Stimulated activated CD8-positive, alpha-beta memory T cell treated with anti-CD3 and anti-CD28 coated beads, Interleukin-12 subunit alpha, Interleukin-12 subunit beta, amount 100 ng/mL, for 1 hour (primary cell): ENCODE results near the gene HOXB8.
A peak's percentile ranks its signal among the peaks of the same experiment; 100 is the strongest.

Experiments
- DNase-seq: peaks from one replicate; pipeline ENCODE4 v3.0.0-alpha.2; 2020; ENCODE audit warnings: low read depth

The HOXB8 gene

GRCh38 chr17:48610282-48611211, 4.5 kb downstream of the HOXB8 start, which contains the start of gene HOXB7:
Gene HOXB7, minus strand, starts transcription at chr17:48611017. Its CDS starts 99 bp downstream, at chr17:48610918.
- peak; percentile 57 for DNase-seq

GRCh38 chr17:48609759-48610281, 5.3 kb downstream of the HOXB8 start:
- no peak for DNase-seq

DNA sequence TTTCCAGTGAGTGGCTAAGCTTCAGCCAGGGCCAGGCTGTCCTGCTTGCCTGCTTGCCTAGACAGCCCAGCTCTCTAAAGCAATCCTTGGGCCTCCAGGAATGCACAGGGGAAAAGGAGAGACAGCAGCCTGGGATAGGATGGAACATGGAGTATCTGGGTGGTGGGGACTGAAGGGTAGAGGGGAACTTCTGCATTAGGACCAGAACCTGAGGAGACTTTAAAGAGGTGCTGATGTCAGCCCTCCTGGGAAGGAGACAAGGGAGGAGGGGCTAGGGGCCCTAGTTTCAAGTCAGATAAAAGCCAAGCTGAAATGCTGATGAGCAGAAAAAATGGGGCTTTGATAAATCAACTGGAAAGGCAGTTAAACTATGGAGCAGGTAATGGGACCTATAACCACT, 6.1 kb downstream of the HOXB8 start:
- no peak for DNase-seq

DNA sequence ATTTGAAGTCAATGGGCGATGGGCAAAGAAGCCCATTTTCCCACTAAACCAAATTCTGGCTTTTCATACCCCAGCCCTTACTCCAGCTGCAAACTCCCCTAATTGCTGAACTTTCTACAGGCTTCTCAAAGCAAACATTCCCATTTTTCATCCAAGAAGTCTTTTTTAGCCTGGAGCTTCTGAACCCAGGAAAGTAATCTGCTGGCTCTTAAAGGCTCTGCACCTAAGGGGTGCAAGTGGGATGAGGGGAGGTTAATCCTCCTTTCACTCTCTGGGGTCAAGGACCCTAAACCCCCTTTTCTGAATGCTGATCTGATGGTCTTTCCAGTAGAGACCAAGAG, 6.6 kb downstream of the HOXB8 start:
- DNase-seq, result no peak

- no peak for DNase-seq
Measured at GRCh38 chr17:48606892-48607614, 8.0 kb downstream of the HOXB8 start.

- no peak for DNase-seq
Measured at GRCh38 chr17:48605991-48606891, 8.9 kb downstream of the HOXB8 start.

- DNase-seq, result no peak
Measured at GRCh38 chr17:48605409-48605919, 9.6 kb downstream of the HOXB8 start.

DNA sequence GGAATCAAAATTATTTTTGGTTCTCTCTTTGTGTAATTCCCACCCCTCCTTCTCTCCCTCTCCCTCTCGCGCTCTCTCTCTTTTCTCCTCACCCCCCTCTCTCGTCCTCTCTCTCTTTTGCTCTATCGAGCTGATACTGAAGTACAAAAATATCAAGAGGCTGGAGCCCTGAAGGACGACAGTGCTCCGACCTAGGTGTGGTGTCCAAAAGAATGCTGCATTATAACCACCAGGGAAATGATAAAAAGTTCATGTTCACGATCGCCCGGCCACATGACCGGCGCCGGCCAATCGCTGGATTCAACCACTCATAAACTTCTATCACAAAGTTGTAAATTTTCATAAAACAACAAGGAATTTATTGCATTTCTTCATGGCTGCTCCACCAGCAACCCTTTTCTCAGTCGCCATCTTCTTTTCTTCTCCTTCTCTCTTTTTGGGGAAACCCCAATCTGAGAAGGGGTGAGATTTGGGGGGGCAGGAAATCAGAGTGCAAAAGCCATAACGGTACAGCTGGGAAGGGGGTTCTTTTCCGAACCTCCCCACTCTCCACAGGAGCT, 10.2 kb downstream of the HOXB8 start, which contains the start of gene HOXB6:
Gene HOXB6 (minus strand): TSS at position 217 of the 560 bp plus-strand sequence. CDS start 6,836 bp downstream, outside the sequence.
- no peak for DNase-seq

DNA sequence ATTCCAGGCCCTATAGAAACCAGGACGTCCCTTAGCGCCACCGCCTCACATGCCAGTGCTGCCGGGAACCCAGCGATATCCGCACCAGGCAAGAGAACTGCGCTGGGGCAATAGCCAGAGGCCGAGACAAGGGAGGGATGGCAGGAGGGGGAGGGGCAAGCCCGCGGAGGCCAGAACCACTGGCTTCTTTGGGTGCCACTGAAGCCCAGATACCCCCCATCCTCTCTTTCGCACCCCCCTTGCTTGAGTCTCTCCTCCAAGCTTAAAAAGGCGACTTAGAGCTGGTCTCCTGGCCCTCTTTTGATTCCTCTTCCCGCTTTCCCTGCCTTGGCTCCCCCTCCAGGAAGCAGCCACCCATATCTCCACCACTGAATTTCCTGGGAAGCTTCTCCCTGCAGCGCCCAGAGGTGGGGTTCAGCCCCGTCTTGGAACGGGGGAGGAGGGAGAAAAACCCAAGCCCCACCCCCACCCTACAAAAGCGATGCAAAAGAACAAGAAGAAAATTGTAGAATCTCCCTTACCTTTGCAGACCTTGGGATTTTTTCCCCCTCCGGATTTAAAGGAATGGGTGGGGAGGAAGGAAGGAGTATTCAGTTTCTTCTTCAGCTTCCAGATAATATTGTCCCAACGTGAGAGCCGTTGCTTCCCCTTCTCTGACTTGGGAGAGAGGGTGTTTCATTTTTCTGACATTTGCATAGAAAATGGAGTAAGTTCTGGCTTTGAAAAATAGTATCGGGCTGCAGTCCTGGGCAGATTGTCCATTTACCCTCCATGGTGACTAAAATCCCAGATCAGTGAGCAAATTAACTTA, 10.9 kb downstream of the HOXB8 start:
- DNase-seq, result no peak

- no peak for DNase-seq
Measured at GRCh38 chr17:48601539-48602425, 13.3 kb downstream of the HOXB8 start.

DNA sequence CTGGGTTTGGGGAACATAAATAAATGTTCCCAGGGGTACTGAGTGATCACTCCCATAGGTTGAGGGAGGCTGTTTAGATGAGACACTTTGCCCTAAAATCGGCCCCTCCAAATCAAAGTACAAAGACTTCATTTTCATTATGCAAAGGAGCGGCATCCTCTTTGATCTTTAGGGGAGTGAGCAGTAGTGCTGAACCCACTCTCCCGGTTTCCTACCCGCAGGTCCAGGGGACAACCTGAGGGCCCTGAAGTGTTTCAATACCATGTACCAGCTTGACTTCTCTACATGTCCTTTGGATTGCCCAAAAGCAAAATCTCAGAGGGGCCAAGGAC, 13.9 kb downstream of the HOXB8 start:
- DNase-seq, result no peak

GRCh38 chr17:48600244-48601098, 14.6 kb downstream of the HOXB8 start:
- no peak for DNase-seq

- DNase-seq, result no peak
Measured at GRCh38 chr17:48599354-48599753, 15.7 kb downstream of the HOXB8 start.

GRCh38 chr17:48598736-48599135, 16.4 kb downstream of the HOXB8 start:
- DNase-seq, result no peak

DNA sequence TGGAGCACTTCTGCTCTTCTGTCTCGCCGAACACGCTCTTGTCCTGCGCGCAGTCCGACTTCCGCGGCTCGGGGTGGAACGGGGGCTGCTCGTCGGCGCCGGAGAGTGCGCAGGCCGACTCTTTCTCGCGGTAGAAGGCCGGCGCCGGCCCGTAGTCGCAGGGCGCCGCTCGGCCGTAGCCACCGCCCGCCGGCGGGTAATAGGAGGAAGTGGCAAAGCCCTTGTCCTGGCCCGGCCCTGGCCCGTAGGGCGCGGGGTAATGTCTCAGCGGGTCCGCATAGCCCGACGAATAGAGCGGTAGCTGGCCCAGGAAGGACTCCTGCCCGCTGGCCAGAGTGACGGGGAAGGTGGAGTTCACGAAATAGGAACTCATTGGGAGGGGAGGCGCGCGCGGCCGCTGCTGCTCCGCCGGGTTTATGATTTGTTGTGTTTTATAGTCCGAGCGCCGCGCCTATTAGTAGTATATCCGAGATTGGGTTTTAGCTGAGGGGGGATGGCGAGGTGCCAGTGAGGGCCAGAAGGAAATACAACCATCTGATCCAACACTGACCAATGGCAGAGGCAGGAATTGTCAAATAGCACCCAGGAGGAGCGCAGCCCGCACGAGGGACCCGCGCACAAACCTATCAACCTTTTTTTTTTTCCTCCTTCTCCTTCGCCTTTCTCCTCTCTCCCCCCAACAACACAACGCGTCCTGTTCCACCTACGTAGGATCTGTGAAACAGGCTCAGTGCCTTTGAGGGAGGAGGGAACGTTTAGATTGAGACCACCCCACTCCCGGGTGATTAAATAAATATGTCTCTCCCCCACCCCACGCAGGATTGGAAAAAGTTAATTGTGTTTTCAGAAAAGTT, 17.1 kb downstream of the HOXB8 start:
- no peak for DNase-seq

GRCh38 chr17:48597528-48597777, 17.6 kb downstream of the HOXB8 start:
- no peak for DNase-seq

DNA sequence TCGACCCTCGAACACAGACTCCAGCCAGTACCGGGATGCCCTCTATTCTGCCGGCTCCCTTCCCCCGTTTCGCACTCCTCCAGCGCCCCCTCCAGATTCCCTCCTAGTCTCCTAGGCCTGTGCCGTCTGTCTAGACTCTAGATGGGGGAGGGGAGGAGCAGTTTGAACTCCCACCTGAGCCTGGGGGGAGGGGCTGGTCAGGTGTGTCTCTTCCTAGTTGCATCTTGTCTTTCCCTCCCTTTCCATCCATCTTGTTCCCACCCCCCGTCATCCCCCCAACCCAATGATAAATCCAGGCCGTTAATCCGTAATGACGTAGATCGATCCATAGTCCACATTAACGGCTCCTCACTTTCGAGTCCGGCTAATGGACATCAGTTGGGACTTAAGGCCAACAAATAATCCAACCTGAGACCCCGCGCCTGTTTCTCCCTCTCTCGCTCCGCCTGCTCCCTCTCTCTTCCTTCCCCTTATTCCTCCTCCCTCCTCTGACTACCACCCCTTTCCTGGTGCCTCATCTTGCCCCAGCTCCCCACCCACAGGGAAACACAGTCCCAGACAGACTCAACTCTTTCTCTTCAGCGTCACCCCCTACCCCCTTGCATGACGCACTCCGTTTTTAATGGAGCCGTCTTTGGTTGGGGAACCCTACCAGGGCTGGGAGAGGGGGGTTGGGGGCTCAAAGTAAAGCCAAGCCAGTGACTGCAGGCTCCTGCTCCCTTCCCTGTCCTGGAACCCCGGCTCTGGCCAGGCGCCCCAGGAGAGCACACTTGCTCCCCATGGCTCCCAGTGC, 18.2 kb downstream of the HOXB8 start:
- no peak for DNase-seq
